Keratinocyte (primary cell): ENCODE results near the gene AP1S3. TPM values are rescaled to one million over a fixed set of nuclear protein-coding genes. Genes with fewer than 3 reads are reported as not detected.

Experiments used
- DNase-seq: peaks from one replicate; pipeline ENCODE4 v3.0.0-alpha.2; 2011; ENCODE audit warnings: low read depth, missing footprints, low spot score
- FAIRE-seq: peaks from 2 replicates; lab custom pipeline; 2011; peaks lifted over from hg19 to GRCh38; lab: Jason Lieb, UNC
- H2AFZ ChIP-seq: 2 replicates; pipeline ENCODE4 v1.6.0; 2012; ENCODE audit warnings: low read length, control low read depth, inconsistent platforms; ENCODE audit not compliant: control insufficient read depth
- H3K27ac ChIP-seq: 2 replicates; pipeline ENCODE4 v1.5.1; 2011; ENCODE audit warnings: low read length; ENCODE audit not compliant: control insufficient read depth, insufficient read depth
- H3K27me3 ChIP-seq: 3 replicates; pipeline ENCODE4 v1.6.0; 2011; ENCODE audit warnings: low read length; ENCODE audit not compliant: control insufficient read depth, insufficient read depth; ENCODE audit errors: extremely low read depth
- H3K36me3 ChIP-seq, 2 experiments: 2 replicates in 1 of 2; 3 replicates in 1 of 2; pipeline ENCODE4 v1.5.1; 2011; ENCODE audit warnings: low read length in 2 of 2, mild to moderate bottlenecking in 1 of 2; ENCODE audit not compliant: control insufficient read depth in 2 of 2, insufficient read depth in 2 of 2; ENCODE audit errors: extremely low read depth in 1 of 2
- H3K4me1 ChIP-seq: 3 replicates; pipeline ENCODE4 v1.5.1; 2011; ENCODE audit warnings: low read length; ENCODE audit not compliant: control insufficient read depth, insufficient read depth; ENCODE audit errors: extremely low read depth
- H3K4me2 ChIP-seq: 3 replicates; pipeline ENCODE4 v1.6.0; 2011; ENCODE audit warnings: low read depth, low read length; ENCODE audit not compliant: control insufficient read depth, insufficient read depth; ENCODE audit errors: extremely low read depth
- H3K4me3 ChIP-seq, 3 experiments: fragments of 200-600 bp in 1 of 3; sonication (generic) in 1 of 3; 2 replicates in 2 of 3; 3 replicates in 1 of 3; pipeline ENCODE4 v1.5.1; 2011 to 2016; ENCODE audit warnings: low read length in 3 of 3, mild to moderate bottlenecking in 3 of 3, control low read depth in 2 of 3, inconsistent platforms in 1 of 3, low read depth in 1 of 3, mixed read lengths in 1 of 3, mixed run types in 1 of 3, moderate library complexity in 1 of 3; ENCODE audit not compliant: control insufficient read depth in 2 of 3, insufficient read depth in 2 of 3; ENCODE audit errors: extremely low read depth in 1 of 3
- H3K79me2 ChIP-seq: 2 replicates; pipeline ENCODE4 v1.6.0; 2012; ENCODE audit warnings: low read length; ENCODE audit not compliant: control insufficient read depth, insufficient read depth
- H3K9ac ChIP-seq: 3 replicates; pipeline ENCODE4 v1.6.0; 2011; ENCODE audit warnings: low read length; ENCODE audit not compliant: control insufficient read depth, insufficient read depth; ENCODE audit errors: extremely low read depth
- H3K9me1 ChIP-seq: 3 replicates; pipeline ENCODE4 v1.6.0; 2011; ENCODE audit warnings: low read length; ENCODE audit not compliant: control insufficient read depth, insufficient read depth; ENCODE audit errors: extremely low read depth
- H3K9me3 ChIP-seq: 2 replicates; pipeline ENCODE4 v1.5.1; 2012; ENCODE audit warnings: low read depth, low read length; ENCODE audit not compliant: control insufficient read depth
- H4K20me1 ChIP-seq: 3 replicates; pipeline ENCODE4 v1.6.0; 2011; ENCODE audit warnings: low read length; ENCODE audit not compliant: control insufficient read depth, insufficient read depth; ENCODE audit errors: extremely low read depth
- EZH2 ChIP-seq: IDR thresholded peaks from one replicate; pipeline ENCODE4 v1.6.1; 2012; ENCODE audit warnings: inconsistent platforms, mild to moderate bottlenecking, low read length, moderate library complexity
- dilution Hi-C: fragments of 300-500 bp; cut with MboI; formaldehyde crosslinking; loops from one replicate; pipeline ENCODE4 v1.7.0; 2020; ENCODE audit warnings: low sequenced_read_pairs; ENCODE audit not compliant: extremely low pct_ligation_motif_present
- polyA plus RNA-seq, 5 experiments: library from polyadenylated mRNA; depleted of rRNA in 3 of 5; stranded (reverse) in 3 of 5; stranded (forward) in 1 of 5; unstranded in 1 of 5; fragments of >200 nt; gene quantifications; 1 replicate in 1 of 5; 2 replicates in 3 of 5; 3 replicates in 1 of 5; pipeline versions ENCODE4 v1.2.1 to v1.2.3, GENCODE V29; 2011 to 2012; ENCODE audit warnings: missing spikeins in 2 of 5, low read depth in 1 of 5, low replicate concordance in 1 of 5
- TF ChIP-seq, protein P1 (sequence below), 3 experiments: IDR thresholded peaks in 1 of 3; conservative IDR thresholded peaks in 1 of 3; optimal IDR thresholded peaks in 1 of 3; 2 replicates in 2 of 3; 3 replicates in 1 of 3; pipeline versions ENCODE3 to v1.5.1; 2011; ENCODE audit warnings: low read length in 3 of 3, mild to moderate bottlenecking in 3 of 3, moderate library complexity in 2 of 3, control low read depth in 1 of 3, inconsistent platforms in 1 of 3; ENCODE audit not compliant: insufficient read depth in 2 of 3; ENCODE audit errors: extremely low read depth in 1 of 3

The AP1S3 gene
- polyA plus RNA-seq, 1 donor (not counting 4 experiments of a cell fraction or from before 2014, with no cell fraction given): 33.7 TPM

DNA sequence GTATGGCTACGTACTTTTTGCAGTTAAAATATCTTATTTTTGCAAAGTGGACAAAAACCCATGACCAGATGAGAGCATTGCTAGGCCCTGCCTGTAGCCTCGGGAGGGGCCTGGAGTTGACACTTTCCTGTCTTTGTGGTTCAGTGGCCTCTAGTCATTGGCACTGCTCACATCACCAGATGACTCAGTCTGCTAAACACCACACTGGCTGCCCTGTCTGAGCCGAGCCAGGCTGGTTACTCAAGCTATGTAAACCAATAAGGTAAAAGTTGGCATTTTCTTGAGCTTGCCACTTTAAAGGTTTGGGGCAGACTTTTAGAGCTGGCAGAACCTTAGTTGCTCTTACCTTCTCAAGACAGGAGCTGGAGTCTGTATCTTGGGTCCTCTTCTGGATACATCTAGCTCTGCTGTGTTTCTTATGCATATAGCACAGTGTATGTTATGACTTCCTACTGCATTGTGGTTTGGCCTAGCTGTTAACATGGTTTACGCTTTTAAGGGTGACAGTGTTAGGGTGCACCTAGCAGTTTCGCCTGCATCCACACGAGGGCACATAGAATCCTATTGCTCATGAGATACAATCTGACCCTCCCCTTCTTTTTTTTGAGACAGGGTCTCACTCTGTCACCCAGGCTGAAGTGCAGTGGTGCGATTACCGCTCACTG lies 76.4 kb downstream of the AP1S3 start:
- TF ChIP-seq, protein P1, sequence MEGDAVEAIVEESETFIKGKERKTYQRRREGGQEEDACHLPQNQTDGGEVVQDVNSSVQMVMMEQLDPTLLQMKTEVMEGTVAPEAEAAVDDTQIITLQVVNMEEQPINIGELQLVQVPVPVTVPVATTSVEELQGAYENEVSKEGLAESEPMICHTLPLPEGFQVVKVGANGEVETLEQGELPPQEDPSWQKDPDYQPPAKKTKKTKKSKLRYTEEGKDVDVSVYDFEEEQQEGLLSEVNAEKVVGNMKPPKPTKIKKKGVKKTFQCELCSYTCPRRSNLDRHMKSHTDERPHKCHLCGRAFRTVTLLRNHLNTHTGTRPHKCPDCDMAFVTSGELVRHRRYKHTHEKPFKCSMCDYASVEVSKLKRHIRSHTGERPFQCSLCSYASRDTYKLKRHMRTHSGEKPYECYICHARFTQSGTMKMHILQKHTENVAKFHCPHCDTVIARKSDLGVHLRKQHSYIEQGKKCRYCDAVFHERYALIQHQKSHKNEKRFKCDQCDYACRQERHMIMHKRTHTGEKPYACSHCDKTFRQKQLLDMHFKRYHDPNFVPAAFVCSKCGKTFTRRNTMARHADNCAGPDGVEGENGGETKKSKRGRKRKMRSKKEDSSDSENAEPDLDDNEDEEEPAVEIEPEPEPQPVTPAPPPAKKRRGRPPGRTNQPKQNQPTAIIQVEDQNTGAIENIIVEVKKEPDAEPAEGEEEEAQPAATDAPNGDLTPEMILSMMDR (optimal IDR thresholded peaks at IDR 0.05 in 1 of 3, IDR thresholded peaks at IDR 0.05 in 1 of 3, conservative IDR thresholded peaks at IDR 0.05 in 1 of 3; ENCODE audit: extremely low read depth in 1 of 3, insufficient read depth in 2 of 3, low read length in 3 of 3): peak; percentile 29 to 53 (median 39)
- no peak for TF ChIP-seq EZH2
- Histone ChIP-seq H3K4me2 (peak overlapping the region; percentile 83), H3K4me3 (no peak overlapping the region), H3K9ac (peak overlapping the region; percentile 5), H2AFZ (peak overlapping the region; percentile 58), H3K27ac (peak overlapping the region; percentile 98), H3K36me3 (peaks cover 0 to 2% of the 10 kb centered on the region in 2 experiments), H3K9me3 (no peaks in the 10 kb centered on the region), H3K4me1 (peaks cover 35% of the 10 kb centered on the region), H3K9me1 (no peaks in the 10 kb centered on the region), H3K27me3 (no peaks in the 10 kb centered on the region), H4K20me1 (no peaks in the 10 kb centered on the region), H3K79me2 (no peaks in the 10 kb centered on the region)
- FAIRE-seq (peak; percentile 88), DNase-seq (peak; percentile 84)
- dilution Hi-C loops: no loop called here

GRCh38 chr2:223759569-223760430 lies 77.6 kb downstream of the AP1S3 start:
- Histone ChIP-seq H3K4me3 (peak overlapping the region in 2 of 3 experiments; percentile 24 to 30), H2AFZ (peak overlapping the region; percentile 40), H3K9me3 (no peaks in the 10 kb centered on the region), H3K79me2 (no peaks in the 10 kb centered on the region), H3K4me1 (peaks cover 35% of the 10 kb centered on the region), H3K9me1 (no peaks in the 10 kb centered on the region), H3K4me2 (peak overlapping the region; percentile 83), H3K36me3 (no peaks in the 10 kb centered on the region), H3K9ac (peak overlapping the region; percentile 75), H3K27me3 (no peaks in the 10 kb centered on the region), H3K27ac (peak overlapping the region; percentile 98), H4K20me1 (no peaks in the 10 kb centered on the region)
- DNase-seq (peak; percentile 89), FAIRE-seq (peak; percentile 93)
- TF ChIP-seq, protein P1 (optimal IDR thresholded peaks at IDR 0.05 in 1 of 3, IDR thresholded peaks at IDR 0.05 in 1 of 3, conservative IDR thresholded peaks at IDR 0.05 in 1 of 3; ENCODE audit: extremely low read depth in 1 of 3, insufficient read depth in 2 of 3, low read length in 3 of 3): no peak
- TF ChIP-seq EZH2: no peak
- dilution Hi-C loops: no loop called here
